B cell (primary cell): ENCODE measurements around the gene FBLN2.

Experiments used
- EZH2 ChIP-seq: IDR thresholded peaks from 2 replicates; pipeline ENCODE4 v1.6.1; 2012; ENCODE audit warnings: borderline replicate concordance, low read depth, mild to moderate bottlenecking, moderate library complexity, low read length; ENCODE audit not compliant: insufficient read depth, poor library complexity, severe bottlenecking
- TF ChIP-seq, protein P1 (sequence below): fragments of 200-600 bp; IDR thresholded peaks from one replicate; pipeline ENCODE4 v1.8.0; 2022; ENCODE audit warnings: antibody characterized with exemption, mild to moderate bottlenecking

DNA sequence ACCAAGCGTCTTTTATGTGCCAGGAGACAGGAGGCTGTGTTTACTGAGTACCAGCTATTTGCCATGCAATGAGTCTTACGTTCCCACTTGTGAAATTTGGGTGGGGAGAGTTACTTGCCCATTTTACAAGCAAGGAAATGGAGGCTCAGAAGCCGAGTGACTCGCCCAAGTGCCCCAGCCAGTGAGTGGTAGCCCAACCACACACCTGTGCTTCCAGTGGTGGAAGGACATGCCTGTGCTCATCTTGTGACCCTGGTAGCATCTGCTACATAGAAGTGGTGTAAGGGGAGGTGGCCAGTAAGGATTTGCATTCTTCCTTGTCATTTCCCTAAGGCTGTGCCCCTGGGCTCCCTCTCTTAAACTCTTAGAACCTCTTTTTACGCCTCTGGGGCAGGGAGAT lies 49.3 kb downstream of the FBLN2 start:
- TF ChIP-seq, protein P1, sequence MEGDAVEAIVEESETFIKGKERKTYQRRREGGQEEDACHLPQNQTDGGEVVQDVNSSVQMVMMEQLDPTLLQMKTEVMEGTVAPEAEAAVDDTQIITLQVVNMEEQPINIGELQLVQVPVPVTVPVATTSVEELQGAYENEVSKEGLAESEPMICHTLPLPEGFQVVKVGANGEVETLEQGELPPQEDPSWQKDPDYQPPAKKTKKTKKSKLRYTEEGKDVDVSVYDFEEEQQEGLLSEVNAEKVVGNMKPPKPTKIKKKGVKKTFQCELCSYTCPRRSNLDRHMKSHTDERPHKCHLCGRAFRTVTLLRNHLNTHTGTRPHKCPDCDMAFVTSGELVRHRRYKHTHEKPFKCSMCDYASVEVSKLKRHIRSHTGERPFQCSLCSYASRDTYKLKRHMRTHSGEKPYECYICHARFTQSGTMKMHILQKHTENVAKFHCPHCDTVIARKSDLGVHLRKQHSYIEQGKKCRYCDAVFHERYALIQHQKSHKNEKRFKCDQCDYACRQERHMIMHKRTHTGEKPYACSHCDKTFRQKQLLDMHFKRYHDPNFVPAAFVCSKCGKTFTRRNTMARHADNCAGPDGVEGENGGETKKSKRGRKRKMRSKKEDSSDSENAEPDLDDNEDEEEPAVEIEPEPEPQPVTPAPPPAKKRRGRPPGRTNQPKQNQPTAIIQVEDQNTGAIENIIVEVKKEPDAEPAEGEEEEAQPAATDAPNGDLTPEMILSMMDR, result no peak
- TF ChIP-seq EZH2, result no peak
